ENCODE measurements around the gene CACNA1I.

DNA sequence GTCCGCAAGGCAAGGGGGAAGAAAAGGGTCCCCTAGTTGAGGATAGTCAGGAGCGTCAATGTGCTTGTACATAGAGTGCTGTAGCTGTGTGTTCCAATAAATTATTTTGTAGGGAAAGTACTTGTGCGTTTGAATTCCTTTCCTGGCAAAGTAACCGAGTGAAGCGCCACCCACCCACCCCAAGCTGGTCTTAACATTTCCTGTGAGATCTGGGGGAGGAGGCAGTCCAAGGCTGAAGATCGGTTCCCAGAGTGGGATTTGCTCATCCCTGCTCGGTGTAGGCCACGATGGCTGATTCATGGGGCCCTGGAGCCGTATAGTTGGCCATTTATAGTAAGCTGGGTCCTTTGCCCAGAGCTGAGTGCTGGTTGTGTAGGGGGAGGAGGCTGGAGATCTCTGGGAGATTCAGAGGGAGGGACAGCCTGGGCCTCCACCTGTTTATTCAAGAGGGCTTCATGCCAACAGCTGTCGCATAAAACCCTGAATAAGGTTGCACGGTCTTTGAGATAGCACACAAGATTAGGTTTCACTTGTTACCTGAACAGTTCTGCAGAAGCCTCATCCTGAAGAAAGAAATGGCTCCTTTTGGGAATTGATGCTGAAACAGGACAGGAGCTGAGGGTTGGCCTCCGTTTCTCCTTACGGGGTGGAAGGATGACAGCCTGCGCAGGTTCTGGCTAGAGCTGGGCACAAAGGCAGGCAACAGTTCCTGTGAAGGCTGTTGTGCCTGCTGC lies 47.8 kb upstream of the CACNA1I start:
- no peak for TF ChIP-seq CTCF (IDR thresholded peaks at IDR 0.05)
- TF ChIP-seq EZH2 (IDR thresholded peaks at IDR 0.05; ENCODE audit: borderline replicate concordance, insufficient read depth, low read depth, low read length, poor library complexity, severe bottlenecking) = no peak

All from B cell (primary cell).